AG04450 (cell line): ENCODE measurements around the gene FLACC1. TPM values are rescaled to one million over a fixed set of nuclear protein-coding genes. Genes with fewer than 3 reads are reported as not detected.

Experiments
- CTCF ChIA-PET: fragments of 300-600, 350-600 bp; formaldehyde crosslinking; extraction: SDS; loops from one replicate; lab custom pipeline; 2022; ENCODE audit warnings: antibody characterized with exemption, inconsistent platforms; lab: Charles Lee
- POLR2A ChIA-PET: fragments of 350-600 bp; formaldehyde crosslinking; extraction: SDS; loops from one replicate; lab custom pipeline; 2021; ENCODE audit warnings: antibody characterized with exemption, inconsistent platforms; lab: Yijun Ruan, JAX
- DNase-seq: peaks from one replicate; pipeline ENCODE4 v3.0.0-alpha.2; 2011; ENCODE audit warnings: low read depth, low spot score
- H3K27ac ChIP-seq: one replicate; pipeline ENCODE4 v1.5.1; 2012; ENCODE audit warnings: low read depth, low read length, control low read depth
- H3K27me3 ChIP-seq: one replicate; pipeline ENCODE4 v1.6.0; 2012; ENCODE audit warnings: low read length; ENCODE audit not compliant: control insufficient read depth, insufficient read depth
- H3K4me3 ChIP-seq: 2 replicates; pipeline ENCODE4 v1.5.1; 2011; ENCODE audit warnings: mild to moderate bottlenecking, low read depth, low read length, control low read depth
- H3K9me3 ChIP-seq: 2 replicates; pipeline ENCODE4 v1.5.1; 2012; ENCODE audit warnings: low read length; ENCODE audit not compliant: control insufficient read depth, insufficient read depth
- CTCF ChIP-seq: IDR thresholded peaks from 2 replicates; pipeline ENCODE4 v1.5.1; 2011; ENCODE audit warnings: low read depth, low read length, control low read depth, inconsistent platforms
- polyA plus RNA-seq: library from polyadenylated mRNA; depleted of rRNA; stranded (reverse); fragments of >200 nt; gene quantifications from 2 replicates; pipeline ENCODE4 v1.2.3, GENCODE V29; 2011

The FLACC1 gene
- polyA plus RNA-seq, 1 experiment, result 1.1 TPM

GRCh38 chr2:201363857-201364560, 6.9 kb upstream of the FLACC1 start:
- peak; percentile 82 for TF ChIP-seq CTCF
- DNase-seq, result no peak
- Histone ChIP-seq H3K4me3 (no peak overlapping the region), H3K27ac (no peak overlapping the region), H3K9me3 (peaks cover 19% of the 10 kb centered on the region), H3K27me3 (no peaks in the 10 kb centered on the region)
- ChIA-PET CTCF (interaction anchor here (0.6 to 3.0 kb wide), 16 partner anchors 11 to 245 kb away, joined by 3 to 30 read pairs (median 4); no protein-coding TSS in a partner anchor), POLR2A (no interaction called here)

GRCh38 chr2:201362396-201362795, 5.3 kb upstream of the FLACC1 start:
- Histone ChIP-seq H3K27ac (no peak overlapping the region), H3K9me3 (peaks cover 22% of the 10 kb centered on the region), H3K27me3 (no peaks in the 10 kb centered on the region), H3K4me3 (no peak overlapping the region)
- CTCF ChIA-PET, result no interaction called here
- POLR2A ChIA-PET, result no interaction called here
- DNase-seq, result no peak
- TF ChIP-seq CTCF, result no peak

GRCh38 chr2:201361078-201361733, 4.1 kb upstream of the FLACC1 start:
- POLR2A ChIA-PET, result no interaction called here
- no peak for DNase-seq
- CTCF ChIA-PET, result no interaction called here

GRCh38 chr2:201360256-201360655, 3.1 kb upstream of the FLACC1 start:
- ChIA-PET POLR2A (no interaction called here), CTCF (no interaction called here)
- Histone ChIP-seq H3K27ac (no peak overlapping the region), H3K4me3 (no peak overlapping the region), H3K9me3 (peaks cover 20% of the 10 kb centered on the region), H3K27me3 (no peaks in the 10 kb centered on the region)
- DNase-seq, result no peak
- no peak for TF ChIP-seq CTCF

More at GRCh38 chr2:201361078-201361733, 4.1 kb upstream of the FLACC1 start:
- peaks cover 20% of the 10 kb centered on the region for H3K9me3 ChIP-seq
- no peaks in the 10 kb centered on the region for H3K27me3 ChIP-seq
- no peak for TF ChIP-seq CTCF
- no peak overlapping the region for H3K4me3 ChIP-seq
- no peak overlapping the region for H3K27ac ChIP-seq

GRCh38 chr2:201358684-201359083, 1.5 kb upstream of the FLACC1 start:
- CTCF ChIA-PET, result interaction anchor here (0.9 to 1.2 kb wide), 2 partner anchors 121 to 126 kb away, joined by 3 to 4 read pairs; no protein-coding TSS in a partner anchor
- H3K27ac ChIP-seq, result peak overlapping the region; percentile 13

More at GRCh38 chr2:201358684-201359083, 1.5 kb upstream of the FLACC1 start:
- POLR2A ChIA-PET, result no interaction called here
- H3K4me3 ChIP-seq, result no peak overlapping the region
- peak; percentile 71 for DNase-seq
- TF ChIP-seq CTCF, result no peak
- peaks cover 19% of the 10 kb centered on the region for H3K9me3 ChIP-seq
- H3K27me3 ChIP-seq, result no peaks in the 10 kb centered on the region
